Osteoblast (primary cell): ENCODE data around the gene KCTD13. TPM values are rescaled to one million over a fixed set of nuclear protein-coding genes. Genes with fewer than 3 reads are reported as not detected.
"Not testable (repeated sequence)": the region's sequence is repeated elsewhere in the genome, so short reads cannot be mapped to it uniquely, and the experiment has no call there.

Source experiments
- DNase-seq: peaks from one replicate; pipeline ENCODE4 v3.0.0; 2011; ENCODE audit warnings: low spot score, mixed read lengths; ENCODE audit not compliant: insufficient read length; ENCODE audit errors: missing footprints
- H2AFZ ChIP-seq: 2 replicates; pipeline ENCODE4 v1.6.0; 2011; ENCODE audit warnings: mild to moderate bottlenecking, low read length
- H3K27ac ChIP-seq: 2 replicates; pipeline ENCODE4 v1.5.1; 2011; ENCODE audit warnings: mild to moderate bottlenecking, low read depth, low read length, moderate library complexity
- H3K27me3 ChIP-seq: 2 replicates; pipeline ENCODE4 v1.6.0; 2012; ENCODE audit warnings: mild to moderate bottlenecking, control low read depth, inconsistent platforms, low read length, moderate library complexity; ENCODE audit not compliant: insufficient read depth
- H3K36me3 ChIP-seq: 2 replicates; pipeline ENCODE4 v1.5.1; 2011; ENCODE audit warnings: mild to moderate bottlenecking, low read length, control low read depth, moderate library complexity; ENCODE audit not compliant: insufficient read depth
- H3K4me1 ChIP-seq: 2 replicates; pipeline ENCODE4 v1.5.1; 2011; ENCODE audit warnings: mild to moderate bottlenecking, low read length, control low read depth, moderate library complexity; ENCODE audit not compliant: insufficient read depth
- H3K4me2 ChIP-seq: 2 replicates; pipeline ENCODE4 v1.6.0; 2011; ENCODE audit warnings: mild to moderate bottlenecking, low read length; ENCODE audit not compliant: insufficient read depth
- H3K4me3 ChIP-seq: fragments of 200-600 bp; sonication (generic); 3 replicates; pipeline ENCODE4 v1.5.1; 2012; ENCODE audit warnings: mild to moderate bottlenecking, low read length, inconsistent platforms; ENCODE audit not compliant: insufficient read depth
- H3K79me2 ChIP-seq: 2 replicates; pipeline ENCODE4 v1.6.0; 2012; ENCODE audit warnings: mild to moderate bottlenecking, low read length, control low read depth, inconsistent platforms; ENCODE audit not compliant: insufficient read depth
- H3K9me3 ChIP-seq: 2 replicates; pipeline ENCODE4 v1.5.1; 2011; ENCODE audit warnings: low read depth, low read length, control low read depth
- H4K20me1 ChIP-seq: 2 replicates; pipeline ENCODE4 v1.6.0; 2012; ENCODE audit warnings: mild to moderate bottlenecking, low read length, control low read depth; ENCODE audit not compliant: insufficient read depth
- CTCF ChIP-seq: IDR thresholded peaks from 2 replicates; pipeline ENCODE4 v1.5.1; 2011; ENCODE audit warnings: mild to moderate bottlenecking, low read depth, low read length, moderate library complexity; ENCODE audit errors: extremely low read depth
- total RNA-seq: library from RNA; depleted of rRNA; stranded (reverse); fragments of >200 nt; gene quantifications from 2 replicates; pipeline ENCODE4 v1.2.3, GENCODE V29; 2012

The KCTD13 gene
- total RNA-seq, 1 donor, result 11.9 TPM

DNA sequence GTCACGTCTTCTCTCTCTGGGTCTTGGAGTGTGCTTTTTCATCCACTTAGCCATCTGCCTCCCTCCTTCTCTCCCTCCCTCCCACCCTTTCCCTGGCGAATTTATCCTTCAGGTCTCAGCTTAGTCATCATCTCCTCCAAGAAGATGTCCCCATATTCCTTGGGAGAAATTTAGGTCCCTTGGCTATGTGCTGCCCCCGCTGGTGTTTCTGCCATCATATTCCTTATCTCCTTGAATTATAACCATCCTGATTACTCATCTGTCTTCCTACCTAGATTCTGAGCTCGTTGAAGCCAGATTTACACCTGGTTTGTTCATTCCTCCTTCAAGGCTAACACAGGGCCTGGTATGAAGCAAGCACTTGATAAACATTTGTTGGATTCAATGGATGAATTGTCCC is 31.7 kb downstream of the KCTD13 start:
- Histone ChIP-seq H3K27ac (no peak overlapping the region), H3K9me3 (no peaks in the 10 kb centered on the region), H2AFZ (no peak overlapping the region), H3K4me3 (no peak overlapping the region), H3K27me3 (peaks cover 8% of the 10 kb centered on the region), H4K20me1 (no peaks in the 10 kb centered on the region), H3K4me2 (no peak overlapping the region), H3K36me3 (no peaks in the 10 kb centered on the region), H3K79me2 (no peaks in the 10 kb centered on the region), H3K4me1 (peaks cover 4% of the 10 kb centered on the region)
- DNase-seq, result no peak
- no peak for TF ChIP-seq CTCF

- no peak overlapping the region for H3K27ac ChIP-seq
- H2AFZ ChIP-seq, result no peak overlapping the region
- no peaks in the 10 kb centered on the region for H3K36me3 ChIP-seq
- no peaks in the 10 kb centered on the region for H3K9me3 ChIP-seq
- no peak overlapping the region for H3K4me2 ChIP-seq
- no peaks in the 10 kb centered on the region for H3K79me2 ChIP-seq
- TF ChIP-seq CTCF, result no peak
- peak; percentile 25 for DNase-seq
- H3K4me1 ChIP-seq, result peaks cover under 1% of the 10 kb centered on the region
- no peak overlapping the region for H3K4me3 ChIP-seq
- no peaks in the 10 kb centered on the region for H4K20me1 ChIP-seq
- H3K27me3 ChIP-seq, result peaks cover 4% of the 10 kb centered on the region
Measured at GRCh38 chr16:29893553-29893952, 32.5 kb downstream of the KCTD13 start.

GRCh38 chr16:29892458-29892813 is 33.6 kb downstream of the KCTD13 start:
- Histone ChIP-seq H3K4me2 (no peak overlapping the region), H3K27me3 (no peaks in the 10 kb centered on the region), H3K27ac (no peak overlapping the region), H2AFZ (no peak overlapping the region), H3K79me2 (no peaks in the 10 kb centered on the region), H3K36me3 (no peaks in the 10 kb centered on the region), H4K20me1 (no peaks in the 10 kb centered on the region), H3K4me3 (no peak overlapping the region), H3K9me3 (no peaks in the 10 kb centered on the region), H3K4me1 (no peaks in the 10 kb centered on the region)
- no peak for TF ChIP-seq CTCF
- DNase-seq, result peak; percentile 21

DNA sequence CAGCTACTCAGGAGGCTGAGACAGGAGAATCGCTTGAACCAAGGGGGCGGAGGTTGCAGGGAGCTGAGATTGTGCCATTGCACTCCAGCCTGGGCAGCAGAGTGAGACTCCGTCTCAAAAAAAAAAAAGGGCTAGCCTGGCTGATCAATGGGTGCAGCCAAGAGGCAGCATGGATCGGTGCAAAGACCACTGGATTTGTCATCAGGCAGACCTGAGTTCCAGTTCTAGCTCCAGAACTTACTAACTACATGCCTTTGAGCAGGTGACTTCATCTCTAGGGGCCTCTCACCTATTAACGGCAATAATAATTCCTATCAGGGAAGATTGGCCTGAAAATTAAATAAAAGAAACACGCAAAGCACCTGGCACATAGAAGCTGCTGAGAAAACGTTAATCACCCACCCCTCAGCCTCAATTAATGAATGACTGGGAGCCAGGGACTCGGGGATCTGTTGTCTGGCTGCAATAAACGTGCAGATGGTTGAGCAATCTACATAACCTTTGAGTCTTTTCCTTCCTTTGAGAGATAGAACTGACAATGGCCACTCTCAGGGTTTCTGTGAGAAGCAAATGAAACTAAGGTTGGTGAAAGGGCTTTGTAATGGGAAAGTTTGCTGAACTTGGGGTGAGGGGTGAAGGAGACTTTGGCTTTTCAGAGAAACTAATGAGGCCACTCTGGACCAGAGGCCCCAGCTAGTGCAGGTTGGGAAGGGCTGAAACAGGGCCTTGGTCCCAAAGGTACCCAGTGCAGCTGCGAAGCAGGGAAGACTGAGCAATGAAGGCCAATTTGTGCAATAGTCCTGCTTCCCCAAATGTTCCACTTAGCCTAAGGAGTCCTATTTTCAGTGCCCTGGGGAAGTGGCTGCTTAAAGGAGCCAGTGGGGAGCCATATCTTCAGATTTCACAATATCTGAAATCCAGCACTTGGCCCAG is 34.2 kb downstream of the KCTD13 start:
- no peaks in the 10 kb centered on the region for H3K27me3 ChIP-seq
- TF ChIP-seq CTCF, result no peak
- DNase-seq, result peak; percentile 52
- H3K36me3 ChIP-seq, result no peaks in the 10 kb centered on the region
- H3K4me2 ChIP-seq, result no peak overlapping the region
- H3K27ac ChIP-seq, result no peak overlapping the region
- H3K79me2 ChIP-seq, result no peaks in the 10 kb centered on the region
- H3K9me3 ChIP-seq, result no peaks in the 10 kb centered on the region
- H4K20me1 ChIP-seq, result no peaks in the 10 kb centered on the region
- H2AFZ ChIP-seq, result no peak overlapping the region
- H3K4me1 ChIP-seq, result no peaks in the 10 kb centered on the region
- H3K4me3 ChIP-seq, result no peak overlapping the region

- not testable (repeated sequence) for H3K36me3 ChIP-seq, H3K4me2 ChIP-seq, H3K4me1 ChIP-seq, H4K20me1 ChIP-seq, H3K27me3 ChIP-seq, H3K4me3 ChIP-seq, H2AFZ ChIP-seq, H3K27ac ChIP-seq, H3K9me3 ChIP-seq, H3K79me2 ChIP-seq, DNase-seq
Measured at GRCh38 chr16:29889372-29889771, 36.7 kb downstream of the KCTD13 start.
